GM12801 (cell line): Measurements from ENCODE around the gene MRPS25.

Source experiments
- TF ChIP-seq, protein P1 (sequence below): IDR thresholded peaks from one replicate; pipeline ENCODE4 v1.5.1; 2011; ENCODE audit warnings: control low read depth; ENCODE audit not compliant: insufficient read length; ENCODE audit errors: extremely low read depth

MRPS25 gene

DNA sequence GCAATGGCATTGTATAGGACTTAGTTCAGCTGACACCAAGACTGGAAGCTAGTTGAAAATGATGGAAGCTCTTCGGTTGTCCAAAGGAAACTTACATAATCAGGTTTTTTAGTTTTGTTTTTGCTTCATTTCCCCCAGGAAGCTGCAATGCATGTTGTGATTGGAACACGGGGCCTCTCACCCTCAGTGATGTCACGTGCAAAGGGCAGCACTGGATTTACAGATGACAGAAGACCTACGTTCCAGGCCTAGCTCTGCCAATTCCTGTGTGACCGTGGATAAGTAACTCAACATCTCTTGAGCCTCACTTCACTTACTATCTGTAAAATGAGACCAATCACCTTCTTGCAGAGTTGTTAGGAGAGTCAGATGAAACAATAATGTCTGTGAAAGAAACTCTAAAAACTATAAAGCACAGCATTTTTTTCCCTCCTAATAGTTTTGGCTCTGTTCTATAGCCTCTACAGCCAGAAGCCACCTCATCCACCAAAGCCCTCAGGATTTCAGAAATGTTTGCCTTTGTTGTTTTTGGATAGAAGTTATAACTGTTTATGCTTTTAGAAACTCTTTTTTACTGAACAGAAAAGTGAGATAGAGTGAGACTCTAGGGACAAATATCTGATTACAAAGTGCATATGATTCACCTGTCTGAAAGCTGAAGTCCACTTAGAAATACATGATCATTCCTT is 29.2 kb upstream of the MRPS25 start:
- TF ChIP-seq, protein P1, sequence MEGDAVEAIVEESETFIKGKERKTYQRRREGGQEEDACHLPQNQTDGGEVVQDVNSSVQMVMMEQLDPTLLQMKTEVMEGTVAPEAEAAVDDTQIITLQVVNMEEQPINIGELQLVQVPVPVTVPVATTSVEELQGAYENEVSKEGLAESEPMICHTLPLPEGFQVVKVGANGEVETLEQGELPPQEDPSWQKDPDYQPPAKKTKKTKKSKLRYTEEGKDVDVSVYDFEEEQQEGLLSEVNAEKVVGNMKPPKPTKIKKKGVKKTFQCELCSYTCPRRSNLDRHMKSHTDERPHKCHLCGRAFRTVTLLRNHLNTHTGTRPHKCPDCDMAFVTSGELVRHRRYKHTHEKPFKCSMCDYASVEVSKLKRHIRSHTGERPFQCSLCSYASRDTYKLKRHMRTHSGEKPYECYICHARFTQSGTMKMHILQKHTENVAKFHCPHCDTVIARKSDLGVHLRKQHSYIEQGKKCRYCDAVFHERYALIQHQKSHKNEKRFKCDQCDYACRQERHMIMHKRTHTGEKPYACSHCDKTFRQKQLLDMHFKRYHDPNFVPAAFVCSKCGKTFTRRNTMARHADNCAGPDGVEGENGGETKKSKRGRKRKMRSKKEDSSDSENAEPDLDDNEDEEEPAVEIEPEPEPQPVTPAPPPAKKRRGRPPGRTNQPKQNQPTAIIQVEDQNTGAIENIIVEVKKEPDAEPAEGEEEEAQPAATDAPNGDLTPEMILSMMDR: no peak

DNA sequence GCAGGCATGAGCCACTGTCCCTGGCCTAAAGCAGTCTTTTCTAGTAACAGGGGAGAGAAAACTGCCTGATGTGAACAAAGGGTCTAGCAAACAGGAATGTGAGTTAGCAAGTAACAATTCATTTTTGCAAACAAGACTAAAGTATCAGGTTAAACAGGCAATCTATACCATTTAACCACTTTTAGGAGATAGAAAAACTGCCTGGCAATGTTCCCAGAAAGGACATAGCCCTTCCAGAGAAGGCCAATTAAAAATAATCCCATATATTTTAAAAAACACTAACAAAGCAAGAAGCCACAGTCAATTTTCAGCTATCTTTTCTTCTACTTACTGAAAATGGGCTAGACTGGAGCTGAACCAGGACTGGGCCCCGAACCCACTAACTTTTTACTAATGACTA is 27.6 kb upstream of the MRPS25 start:
- TF ChIP-seq, protein P1: no peak

DNA sequence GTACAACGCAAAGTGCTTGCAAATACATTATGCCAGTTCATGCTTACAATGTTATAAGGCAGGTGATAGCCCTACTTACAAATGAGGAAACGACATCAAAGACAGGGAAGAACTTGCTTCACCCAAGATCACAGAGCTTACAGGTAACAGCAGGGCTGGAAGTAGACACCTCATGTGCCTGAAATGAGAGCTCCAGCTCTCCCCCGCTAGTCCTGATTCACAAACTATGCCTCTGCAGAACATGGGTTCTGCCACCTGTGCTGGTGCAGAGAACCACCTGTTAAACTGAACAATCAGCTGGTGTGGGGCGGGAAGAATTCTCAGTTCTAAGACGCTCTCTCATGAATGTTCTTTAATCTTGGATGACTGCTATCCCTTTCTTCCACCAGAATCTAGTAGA is 26.5 kb upstream of the MRPS25 start:
- TF ChIP-seq, protein P1: no peak

DNA sequence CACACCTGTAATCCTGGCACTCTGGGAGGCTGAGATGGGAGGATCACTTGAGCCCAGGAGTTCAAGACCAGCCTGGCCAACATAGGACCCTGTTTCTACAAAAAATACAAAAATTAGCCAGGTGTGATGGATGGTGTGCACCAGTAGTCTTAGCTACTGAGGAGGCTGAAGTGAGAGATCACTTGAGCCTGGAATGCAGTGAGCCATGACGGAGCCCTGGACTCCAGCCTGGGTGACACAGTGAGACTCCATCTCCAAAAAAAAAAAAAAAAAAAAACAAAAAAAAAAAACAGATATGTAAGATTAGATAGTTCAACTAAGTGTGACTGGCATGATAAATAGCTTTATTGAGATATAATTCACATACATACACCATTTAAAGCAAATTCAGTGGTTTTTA is 24.1 kb upstream of the MRPS25 start:
- TF ChIP-seq, protein P1: no peak

DNA sequence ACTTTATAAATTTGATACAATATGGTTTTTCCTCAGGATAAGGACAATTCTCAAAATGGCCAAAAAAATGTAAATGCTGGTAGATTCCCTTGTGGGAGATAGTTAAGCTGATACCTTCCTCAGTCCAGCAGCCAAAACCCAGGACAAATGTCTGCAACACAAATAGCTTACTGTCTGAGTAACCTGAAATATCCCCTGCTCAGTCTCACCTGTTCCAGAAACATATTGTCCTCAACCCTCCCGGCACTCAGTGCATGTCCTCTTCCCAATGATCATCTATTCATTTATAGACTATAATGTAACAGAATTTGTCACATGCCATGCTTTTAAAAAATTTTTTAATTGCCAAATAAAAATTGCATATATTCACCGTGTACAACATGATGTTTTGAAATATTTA is 21.6 kb upstream of the MRPS25 start:
- TF ChIP-seq, protein P1: no peak

DNA sequence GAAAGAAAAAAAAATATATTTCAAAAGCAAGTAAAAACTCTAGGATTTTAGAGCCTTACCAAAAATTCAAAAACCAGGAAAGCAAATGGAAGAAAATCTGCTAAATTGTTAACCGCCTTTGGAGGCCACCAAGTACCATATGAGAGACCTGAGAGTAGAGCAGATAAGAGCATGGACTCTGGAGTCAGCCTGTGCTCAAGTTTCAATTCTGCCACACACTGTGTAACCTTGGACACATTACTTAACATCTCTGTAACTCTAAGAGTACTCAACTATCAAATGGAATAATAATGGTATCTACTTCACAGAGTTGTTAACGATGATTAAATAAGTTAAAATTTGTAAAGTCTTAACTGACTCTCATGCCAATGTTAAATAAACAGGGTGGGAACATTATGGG is 21.1 kb upstream of the MRPS25 start:
- TF ChIP-seq, protein P1: no peak

DNA sequence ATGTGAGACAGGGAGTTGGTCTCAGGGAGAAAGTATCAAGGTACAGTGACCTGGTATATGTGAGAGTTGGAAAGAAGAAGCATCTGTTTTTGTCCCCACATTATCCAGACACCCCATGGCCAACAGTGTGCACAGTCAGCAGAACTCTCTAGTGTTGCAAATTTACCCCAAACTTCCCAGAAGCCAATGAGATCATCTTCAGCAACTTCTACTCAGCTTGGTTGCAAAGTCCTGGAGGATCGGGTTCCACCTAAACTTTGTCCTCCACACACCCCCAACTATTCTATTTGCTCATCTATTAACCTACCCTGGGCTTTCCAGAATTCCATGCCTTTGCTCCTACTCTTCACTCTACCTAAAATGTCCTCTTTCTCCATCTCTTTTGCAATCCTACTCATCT is 18.1 kb upstream of the MRPS25 start:
- TF ChIP-seq, protein P1: no peak
